Measurements from ENCODE around the gene XK. TPM values are rescaled to one million over a fixed set of nuclear protein-coding genes. Genes with fewer than 3 reads are reported as not detected.

The XK gene
- total and polyA plus RNA-seq, 9 of the 15 experiments (the other 6 are each of a cell fraction or from before 2014, with no cell fraction given): 4.0 to 21.6 (median 11.6) TPM

DNA sequence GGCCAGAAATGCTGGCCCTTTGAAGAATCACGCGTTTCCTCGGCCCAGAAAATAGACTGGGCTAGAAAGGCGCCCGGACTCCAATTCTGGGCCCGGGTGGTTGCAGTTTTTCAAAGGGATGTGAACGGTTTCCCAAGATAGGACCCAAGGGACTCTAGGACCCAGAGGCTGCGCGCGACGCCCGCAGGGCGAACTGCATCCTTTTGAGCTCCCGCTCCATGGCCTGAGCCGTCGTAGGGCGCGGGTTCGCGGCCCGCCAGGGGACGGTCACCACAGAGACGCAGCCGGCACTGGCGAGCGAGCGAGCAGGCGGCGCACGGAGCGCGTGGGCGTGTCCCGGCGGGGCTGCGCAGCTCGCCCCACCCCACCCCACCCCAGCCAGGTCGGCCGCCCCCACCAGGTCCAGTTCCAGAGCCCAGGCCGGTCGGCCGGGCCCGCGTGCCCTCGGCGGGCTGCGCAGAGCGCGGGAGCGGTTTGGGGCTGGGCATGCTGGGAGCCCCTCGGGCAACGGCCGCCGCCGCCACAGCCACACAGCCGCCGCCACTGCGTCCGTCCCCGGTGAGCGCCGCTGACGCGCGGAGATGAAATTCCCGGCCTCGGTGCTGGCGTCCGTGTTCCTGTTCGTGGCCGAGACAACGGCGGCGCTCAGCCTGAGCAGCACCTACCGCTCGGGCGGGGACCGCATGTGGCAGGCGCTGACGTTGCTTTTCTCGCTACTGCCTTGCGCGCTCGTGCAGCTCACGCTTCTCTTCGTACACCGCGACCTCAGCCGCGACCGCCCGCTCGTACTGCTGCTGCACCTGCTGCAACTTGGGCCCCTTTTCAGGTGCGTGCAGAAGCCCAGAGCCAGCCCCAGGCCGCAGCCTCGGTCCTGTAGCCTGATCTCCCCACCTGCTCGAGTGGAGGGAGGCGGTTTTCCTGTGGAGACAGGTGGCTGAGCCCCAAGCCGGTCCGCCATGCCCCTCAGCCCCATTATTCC, at the start of gene XK (continued):
- TF ChIP-seq, protein P1, sequence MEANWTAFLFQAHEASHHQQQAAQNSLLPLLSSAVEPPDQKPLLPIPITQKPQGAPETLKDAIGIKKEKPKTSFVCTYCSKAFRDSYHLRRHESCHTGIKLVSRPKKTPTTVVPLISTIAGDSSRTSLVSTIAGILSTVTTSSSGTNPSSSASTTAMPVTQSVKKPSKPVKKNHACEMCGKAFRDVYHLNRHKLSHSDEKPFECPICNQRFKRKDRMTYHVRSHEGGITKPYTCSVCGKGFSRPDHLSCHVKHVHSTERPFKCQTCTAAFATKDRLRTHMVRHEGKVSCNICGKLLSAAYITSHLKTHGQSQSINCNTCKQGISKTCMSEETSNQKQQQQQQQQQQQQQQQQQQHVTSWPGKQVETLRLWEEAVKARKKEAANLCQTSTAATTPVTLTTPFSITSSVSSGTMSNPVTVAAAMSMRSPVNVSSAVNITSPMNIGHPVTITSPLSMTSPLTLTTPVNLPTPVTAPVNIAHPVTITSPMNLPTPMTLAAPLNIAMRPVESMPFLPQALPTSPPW (CRISPR knock-in tag; IDR thresholded peaks at IDR 0.05): peak; percentile 53
- no peak for TF ChIP-seq KHSRP (IDR thresholded peaks at IDR 0.05)
- TF ChIP-seq, protein P2, sequence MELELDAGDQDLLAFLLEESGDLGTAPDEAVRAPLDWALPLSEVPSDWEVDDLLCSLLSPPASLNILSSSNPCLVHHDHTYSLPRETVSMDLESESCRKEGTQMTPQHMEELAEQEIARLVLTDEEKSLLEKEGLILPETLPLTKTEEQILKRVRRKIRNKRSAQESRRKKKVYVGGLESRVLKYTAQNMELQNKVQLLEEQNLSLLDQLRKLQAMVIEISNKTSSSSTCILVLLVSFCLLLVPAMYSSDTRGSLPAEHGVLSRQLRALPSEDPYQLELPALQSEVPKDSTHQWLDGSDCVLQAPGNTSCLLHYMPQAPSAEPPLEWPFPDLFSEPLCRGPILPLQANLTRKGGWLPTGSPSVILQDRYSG (tag; conservative IDR thresholded peaks at IDR 0.05; ENCODE audit: low read depth): no peak
- TF ChIP-seq, protein P3, sequence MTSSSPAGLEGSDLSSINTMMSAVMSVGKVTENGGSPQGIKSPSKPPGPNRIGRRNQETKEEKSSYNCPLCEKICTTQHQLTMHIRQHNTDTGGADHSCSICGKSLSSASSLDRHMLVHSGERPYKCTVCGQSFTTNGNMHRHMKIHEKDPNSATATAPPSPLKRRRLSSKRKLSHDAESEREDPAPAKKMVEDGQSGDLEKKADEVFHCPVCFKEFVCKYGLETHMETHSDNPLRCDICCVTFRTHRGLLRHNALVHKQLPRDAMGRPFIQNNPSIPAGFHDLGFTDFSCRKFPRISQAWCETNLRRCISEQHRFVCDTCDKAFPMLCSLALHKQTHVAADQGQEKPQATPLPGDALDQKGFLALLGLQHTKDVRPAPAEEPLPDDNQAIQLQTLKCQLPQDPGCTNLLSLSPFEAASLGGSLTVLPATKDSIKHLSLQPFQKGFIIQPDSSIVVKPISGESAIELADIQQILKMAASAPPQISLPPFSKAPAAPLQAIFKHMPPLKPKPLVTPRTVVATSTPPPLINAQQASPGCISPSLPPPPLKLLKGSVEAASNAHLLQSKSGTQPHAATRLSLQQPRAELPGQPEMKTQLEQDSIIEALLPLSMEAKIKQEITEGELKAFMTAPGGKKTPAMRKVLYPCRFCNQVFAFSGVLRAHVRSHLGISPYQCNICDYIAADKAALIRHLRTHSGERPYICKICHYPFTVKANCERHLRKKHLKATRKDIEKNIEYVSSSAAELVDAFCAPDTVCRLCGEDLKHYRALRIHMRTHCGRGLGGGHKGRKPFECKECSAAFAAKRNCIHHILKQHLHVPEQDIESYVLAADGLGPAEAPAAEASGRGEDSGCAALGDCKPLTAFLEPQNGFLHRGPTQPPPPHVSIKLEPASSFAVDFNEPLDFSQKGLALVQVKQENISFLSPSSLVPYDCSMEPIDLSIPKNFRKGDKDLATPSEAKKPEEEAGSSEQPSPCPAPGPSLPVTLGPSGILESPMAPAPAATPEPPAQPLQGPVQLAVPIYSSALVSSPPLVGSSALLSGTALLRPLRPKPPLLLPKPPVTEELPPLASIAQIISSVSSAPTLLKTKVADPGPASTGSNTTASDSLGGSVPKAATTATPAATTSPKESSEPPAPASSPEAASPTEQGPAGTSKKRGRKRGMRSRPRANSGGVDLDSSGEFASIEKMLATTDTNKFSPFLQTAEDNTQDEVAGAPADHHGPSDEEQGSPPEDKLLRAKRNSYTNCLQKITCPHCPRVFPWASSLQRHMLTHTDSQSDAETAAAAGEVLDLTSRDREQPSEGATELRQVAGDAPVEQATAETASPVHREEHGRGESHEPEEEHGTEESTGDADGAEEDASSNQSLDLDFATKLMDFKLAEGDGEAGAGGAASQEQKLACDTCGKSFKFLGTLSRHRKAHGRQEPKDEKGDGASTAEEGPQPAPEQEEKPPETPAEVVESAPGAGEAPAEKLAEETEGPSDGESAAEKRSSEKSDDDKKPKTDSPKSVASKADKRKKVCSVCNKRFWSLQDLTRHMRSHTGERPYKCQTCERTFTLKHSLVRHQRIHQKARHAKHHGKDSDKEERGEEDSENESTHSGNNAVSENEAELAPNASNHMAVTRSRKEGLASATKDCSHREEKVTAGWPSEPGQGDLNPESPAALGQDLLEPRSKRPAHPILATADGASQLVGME (CRISPR knock-in tag; IDR thresholded peaks at IDR 0.05): no peak
- no peak for TF ChIP-seq HMG20A (CRISPR knock-in tag; conservative IDR thresholded peaks at IDR 0.05)
- TF ChIP-seq ZNF316 (IDR thresholded peaks at IDR 0.05): peak; percentile 79
- TF ChIP-seq RAD21 (CRISPR knock-in tag; conservative IDR thresholded peaks at IDR 0.05 in 1 of 2, IDR thresholded peaks at IDR 0.05 in 1 of 2): no peak
- TF ChIP-seq CBX2 (IDR thresholded peaks at IDR 0.05; ENCODE audit: insufficient read depth, low read length, poor library complexity, severe bottlenecking): no peak
- TF ChIP-seq, protein P4, sequence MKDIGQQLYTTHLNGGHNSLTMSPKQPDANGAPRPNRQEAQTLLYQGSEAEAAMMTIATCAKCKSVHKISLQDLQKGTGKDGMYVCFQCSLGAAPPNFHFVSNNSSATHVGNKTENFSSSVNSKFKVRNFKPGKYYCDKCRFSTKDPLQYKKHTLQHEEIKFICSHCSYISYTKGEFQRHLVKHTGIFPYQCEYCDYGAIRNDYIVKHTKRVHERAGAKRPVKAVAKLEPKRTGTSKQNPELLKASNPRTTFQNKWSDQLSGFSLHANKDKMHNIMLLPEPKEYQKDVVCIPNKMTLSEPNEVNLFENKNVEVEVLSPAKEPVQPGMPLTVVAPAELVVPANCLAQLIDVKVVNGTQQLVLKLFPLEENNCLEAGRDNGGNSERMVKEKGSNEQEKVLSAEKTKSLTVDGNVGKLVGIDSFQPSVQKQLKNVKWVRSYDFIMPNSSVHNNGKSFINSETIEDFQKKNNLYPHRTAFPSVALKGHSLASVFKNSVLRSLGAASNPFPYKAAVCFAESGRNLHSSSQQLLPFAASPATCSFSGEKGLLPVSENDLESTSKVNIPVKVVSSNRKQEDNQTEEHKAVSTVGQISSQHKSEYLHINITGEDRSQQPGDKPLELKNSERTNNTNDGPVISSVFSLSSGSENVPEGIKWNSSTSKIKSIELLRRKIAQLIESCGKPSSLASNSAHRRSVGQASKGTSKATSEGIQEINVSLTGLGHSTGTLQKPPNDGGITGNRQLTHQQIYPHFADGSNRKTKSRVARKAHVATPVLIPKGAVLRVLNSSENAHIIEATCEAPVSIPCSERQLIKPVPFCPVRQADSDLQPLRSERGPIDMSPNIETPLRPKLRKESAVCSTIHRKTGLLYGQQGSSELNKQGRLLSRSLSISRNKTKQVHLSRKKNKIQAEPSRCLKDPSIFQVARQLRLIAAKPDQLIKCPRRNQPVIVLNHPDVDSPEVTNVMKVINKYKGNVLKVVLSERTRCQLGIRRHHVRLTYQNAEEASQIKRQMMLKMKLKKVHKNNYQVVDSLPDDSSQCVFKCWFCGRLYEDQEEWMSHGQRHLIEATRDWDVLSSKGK (CRISPR knock-in tag; IDR thresholded peaks at IDR 0.05): no peak
- no peak for TF ChIP-seq CHD2 (IDR thresholded peaks at IDR 0.05; ENCODE audit: low read depth, low read length)
- no peak for TF ChIP-seq U2AF2 (optimal IDR thresholded peaks at IDR 0.05; ENCODE audit: low read depth, low read length)
- no peak for TF ChIP-seq STAG1 (CRISPR knock-in tag; IDR thresholded peaks at IDR 0.05; ENCODE audit: borderline replicate concordance)
- TF ChIP-seq ZNF24 (IDR thresholded peaks at IDR 0.05): no peak
- TF ChIP-seq CREB1 (IDR thresholded peaks at IDR 0.05): peak; percentile 22
- peak; percentile 58 for TF ChIP-seq CREB1 (CRISPR knock-in tag; IDR thresholded peaks at IDR 0.05)

Measured in K562 (cell line).